ENCODE data around the gene NCAPG2.
A peak's percentile ranks its signal among the peaks of the same experiment; 100 is the strongest.

The NCAPG2 gene

GRCh38 chr7:158704524-158705233, at the start of gene NCAPG2:
NCAPG2 (minus strand) TSS chr7:158704804; CDS start chr7:158701899, 2,905 bp downstream.
- peak; percentile 93 for DNase-seq (ENCODE audit: low spot score)

- DNase-seq (ENCODE audit: low spot score), result no peak
Measured at GRCh38 chr7:158753900-158754299, 49.3 kb upstream of the NCAPG2 start.

GRCh38 chr7:158751751-158752150, 47.1 kb upstream of the NCAPG2 start:
- no peak for DNase-seq (ENCODE audit: low spot score)

- no peak for DNase-seq (ENCODE audit: low spot score)
Measured at GRCh38 chr7:158751199-158751598, 46.6 kb upstream of the NCAPG2 start.

- DNase-seq (ENCODE audit: low spot score), result no peak
Measured at GRCh38 chr7:158750702-158751101, 46.1 kb upstream of the NCAPG2 start.

GRCh38 chr7:158749396-158749795, 44.8 kb upstream of the NCAPG2 start:
- no peak for DNase-seq (ENCODE audit: low spot score)

- DNase-seq (ENCODE audit: low spot score), result no peak
Measured at GRCh38 chr7:158748335-158748734, 43.7 kb upstream of the NCAPG2 start.

- no peak for DNase-seq (ENCODE audit: low spot score)
Measured at GRCh38 chr7:158747408-158747807, 42.8 kb upstream of the NCAPG2 start.

GRCh38 chr7:158746957-158747356, 42.4 kb upstream of the NCAPG2 start:
- DNase-seq (ENCODE audit: low spot score), result no peak

- DNase-seq (ENCODE audit: low spot score), result no peak
Measured at GRCh38 chr7:158745057-158745715, 40.6 kb upstream of the NCAPG2 start.

GRCh38 chr7:158744070-158744469, 39.5 kb upstream of the NCAPG2 start:
- DNase-seq (ENCODE audit: low spot score), result no peak

GRCh38 chr7:158743219-158743618, 38.6 kb upstream of the NCAPG2 start:
- DNase-seq (ENCODE audit: low spot score), result no peak

GRCh38 chr7:158742065-158742821, 37.6 kb upstream of the NCAPG2 start:
- no peak for DNase-seq (ENCODE audit: low spot score)

- no peak for DNase-seq (ENCODE audit: low spot score)
Measured at GRCh38 chr7:158741294-158741666, 36.7 kb upstream of the NCAPG2 start.

GRCh38 chr7:158740657-158741293, 36.2 kb upstream of the NCAPG2 start:
- no peak for DNase-seq (ENCODE audit: low spot score)

GRCh38 chr7:158740013-158740656, 35.5 kb upstream of the NCAPG2 start:
- no peak for DNase-seq (ENCODE audit: low spot score)

GRCh38 chr7:158738841-158739240, 34.2 kb upstream of the NCAPG2 start:
- DNase-seq (ENCODE audit: low spot score), result no peak

GRCh38 chr7:158737064-158737695, 32.6 kb upstream of the NCAPG2 start:
- DNase-seq (ENCODE audit: low spot score), result no peak

- no peak for DNase-seq (ENCODE audit: low spot score)
Measured at GRCh38 chr7:158735935-158736334, 31.3 kb upstream of the NCAPG2 start.

GRCh38 chr7:158734861-158735260, 30.3 kb upstream of the NCAPG2 start:
- no peak for DNase-seq (ENCODE audit: low spot score)

GRCh38 chr7:158733775-158734494, 29.3 kb upstream of the NCAPG2 start:
- no peak for DNase-seq (ENCODE audit: low spot score)

Measured in HuH-7 (cell line).